Sigmoid colon (tissue), 7 donors: Measurements from ENCODE around the gene C9orf153. TPM values are rescaled to one million over a fixed set of nuclear protein-coding genes. Genes with fewer than 3 reads are reported as not detected.

Experiments
- DNase-seq: peaks from one replicate; pipeline ENCODE4 v3.0.0-alpha.2; 2019
- H3K27ac ChIP-seq, 4 donors: fragments of 200-600 bp; sonication (generic); one replicate each; pipeline ENCODE4 v1.5.1; 2016 to 2019; ENCODE audit warnings: mild to moderate bottlenecking in 1 of 4
- H3K27me3 ChIP-seq, 3 donors: fragments of 200-600 bp; sonication (generic); one replicate each; pipeline ENCODE4 v1.5.1; 2019; ENCODE audit warnings: mild to moderate bottlenecking in 1 of 3
- H3K36me3 ChIP-seq, 4 donors: fragments of 200-600 bp; sonication (generic); one replicate each; pipeline ENCODE4 v1.5.1; 2016 to 2019
- H3K4me1 ChIP-seq, 4 donors: fragments of 200-600 bp; sonication (generic); one replicate each; pipeline ENCODE4 v1.5.1; 2017 to 2019
- H3K4me3 ChIP-seq, 4 donors: fragments of 200-600 bp; sonication (generic); one replicate each; pipeline ENCODE4 v1.5.1; 2017 to 2019; ENCODE audit warnings: mild to moderate bottlenecking in 2 of 4, moderate library complexity in 1 of 4
- H3K9me3 ChIP-seq, 4 donors: fragments of 200-600 bp in 3 of 4; sonication (generic) in 3 of 4; one replicate each; pipeline versions ENCODE4 v1.5.1 to v1.6.1; 2013 to 2019
- CTCF ChIP-seq, 4 experiments: fragments of 450-650 bp in 3 of 4; fragments of 200-600 bp in 1 of 4; IDR thresholded peaks; one replicate each; pipeline ENCODE4 v1.5.1; 2016 to 2019; ENCODE audit warnings: antibody characterized with exemption in 4 of 4, mild to moderate bottlenecking in 3 of 4, moderate library complexity in 2 of 4
- EP300 ChIP-seq, 4 donors: sonication (generic); formaldehyde crosslinking; IDR thresholded peaks; one replicate each; pipeline ENCODE4 v1.6.1; 2017; ENCODE audit warnings: antibody characterized with exemption in 4 of 4
- POLR2A ChIP-seq, 2 donors: fragments of 450-650 bp; IDR thresholded peaks; one replicate each; pipeline ENCODE4 v1.6.1; 2016; ENCODE audit warnings: antibody characterized with exemption in 2 of 2, mild to moderate bottlenecking in 2 of 2, moderate library complexity in 2 of 2
- POLR2AphosphoS5 ChIP-seq, 4 donors: sonication (generic); formaldehyde crosslinking; IDR thresholded peaks; one replicate each; pipeline ENCODE4 v1.6.1; 2017; ENCODE audit warnings: antibody characterized with exemption in 4 of 4
- WGBS, 2 donors: extraction: QIAGEN DNeasy Blood & Tissue Kit; methylation state at CpG; one replicate each; pipeline ENCODE4 v1.1.7; 2013; 5-methylcytosine and 5-hydroxymethylcytosine counted together
- intact Hi-C: fragments of 100-400 bp; cut with DNase I; formaldehyde crosslinking; loops from one replicate; pipeline ENCODE4 v1.15.1; 2023
- polyA plus RNA-seq, 3 donors: library from polyadenylated mRNA; stranded (reverse); fragments of 200-250 nt; gene quantifications; one replicate each; pipeline ENCODE4 v1.2.3, GENCODE V29; 2013
- total RNA-seq, 4 donors: library from RNA; depleted of rRNA; stranded (reverse); fragments of >200 nt; gene quantifications; one replicate each; pipeline ENCODE4 v1.1.0, GENCODE V29; 2016
- donor health status: healthy with polysubstance abuse.
- donor health status: Bipolar disorder and iron deficiency.
- donor health status: healthy.

Gene C9orf153
- total and polyA plus RNA-seq, 7 donors: 0.09 to 0.99 (median 0.27) TPM; not detected in 4

DNA sequence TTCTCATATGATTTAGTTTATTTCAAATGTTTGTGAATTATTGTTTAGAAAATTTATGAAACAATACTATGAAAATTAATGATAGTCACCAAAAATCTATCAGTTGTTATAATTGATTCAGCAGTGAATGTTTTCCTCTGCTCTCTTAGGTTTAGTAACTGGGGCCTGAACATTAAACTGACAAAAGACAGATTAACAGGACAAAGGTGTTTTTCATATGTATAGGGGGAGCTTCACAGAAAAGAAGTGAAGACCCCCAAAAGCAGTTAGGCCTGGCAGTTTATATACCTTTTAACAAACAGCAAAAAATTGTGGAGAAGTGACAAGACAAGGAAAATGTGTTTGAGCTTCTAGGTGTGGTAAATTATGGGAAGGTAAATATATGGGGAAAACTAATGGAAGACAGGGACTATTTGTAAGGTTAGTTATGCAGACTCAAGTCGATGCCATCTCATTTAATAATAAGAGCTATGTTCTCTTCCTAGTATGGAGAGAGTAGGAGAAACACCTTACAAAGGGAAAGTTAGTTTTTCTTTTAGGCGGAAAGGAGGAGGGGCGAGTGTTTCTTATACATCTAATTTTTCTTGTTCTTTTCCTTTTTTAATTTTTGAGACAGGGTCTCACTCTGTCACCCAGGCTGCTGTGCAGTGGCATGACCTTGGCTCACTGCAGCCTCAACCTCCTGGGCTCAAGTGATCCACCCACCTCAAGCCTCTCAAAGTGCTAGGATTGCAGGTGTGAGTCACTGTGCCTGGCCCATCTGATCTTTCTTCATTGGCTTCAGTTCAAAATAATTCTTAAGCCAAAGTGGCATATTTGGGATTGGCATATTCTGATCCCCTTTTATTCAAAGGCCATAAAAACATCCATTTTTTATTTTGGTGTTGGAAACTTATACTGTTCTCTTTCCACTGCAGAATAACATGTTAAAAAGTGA is 77.8 kb downstream of the C9orf153 start:
- H3K36me3 ChIP-seq: no peaks in the 10 kb centered on the region
- intact Hi-C loops: no loop called here
- TF ChIP-seq CTCF (IDR thresholded peaks at IDR 0.05): no peak
- WGBS, 2 donors: 73 to 79% methylated on average over 3 of the region's 3 CpGs
- H3K4me1 ChIP-seq: peaks cover 0 to 15% (median 5%) of the 10 kb centered on the region in 4 donors
- H3K9me3 ChIP-seq: peaks cover 0 to 2% (median 0%) of the 10 kb centered on the region in 4 donors
- H3K27me3 ChIP-seq: no peaks in the 10 kb centered on the region
- DNase-seq: no peak
- H3K4me3 ChIP-seq: no peak overlapping the region
- no peak overlapping the region for H3K27ac ChIP-seq

GRCh38 chr9:86178503-86178902 is 81.0 kb downstream of the C9orf153 start:
- Histone ChIP-seq H3K27me3 (no peaks in the 10 kb centered on the region), H3K4me3 (no peak overlapping the region), H3K4me1 (peaks cover 0 to 15% (median 5%) of the 10 kb centered on the region in 4 donors), H3K27ac (no peak overlapping the region), H3K9me3 (no peaks in the 10 kb centered on the region), H3K36me3 (no peaks in the 10 kb centered on the region)
- no peak for TF ChIP-seq POLR2AphosphoS5 (IDR thresholded peaks at IDR 0.05)
- TF ChIP-seq EP300 (IDR thresholded peaks at IDR 0.05): no peak
- no peak for TF ChIP-seq POLR2A (IDR thresholded peaks at IDR 0.05)
- TF ChIP-seq CTCF (IDR thresholded peaks at IDR 0.05): no peak
- WGBS, 2 donors: 93 to 94% methylated on average over 5 of the region's 5 CpGs
- intact Hi-C loops: no loop called here
- DNase-seq: no peak

DNA sequence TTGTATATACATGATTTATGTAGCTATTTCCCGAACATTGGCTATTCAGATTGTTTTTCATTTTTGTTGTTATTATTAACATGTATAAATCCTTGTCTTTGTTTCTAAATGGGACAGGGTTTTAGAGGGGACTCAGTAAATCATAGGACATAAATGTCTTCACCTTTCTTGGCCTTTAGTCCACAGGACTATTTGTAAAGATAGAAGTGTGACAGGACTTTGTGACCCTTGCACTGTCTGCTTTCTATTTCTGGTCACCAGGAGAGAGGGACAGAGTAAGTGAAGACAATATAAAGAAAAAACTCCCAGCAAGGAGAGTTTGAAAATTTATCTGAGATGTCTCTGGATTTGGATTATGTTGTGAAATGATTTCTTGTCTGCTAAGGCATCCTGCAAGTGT is 81.5 kb downstream of the C9orf153 start:
- H3K27ac ChIP-seq: no peak overlapping the region
- intact Hi-C loops: no loop called here
- no peak for TF ChIP-seq CTCF (IDR thresholded peaks at IDR 0.05)
- TF ChIP-seq EP300 (IDR thresholded peaks at IDR 0.05): no peak
- no peak for TF ChIP-seq POLR2A (IDR thresholded peaks at IDR 0.05)
- no peak for TF ChIP-seq POLR2AphosphoS5 (IDR thresholded peaks at IDR 0.05)
- peaks cover 0 to 15% (median 5%) of the 10 kb centered on the region in 4 donors for H3K4me1 ChIP-seq
- no peaks in the 10 kb centered on the region for H3K27me3 ChIP-seq
- no peak for DNase-seq
- no peak overlapping the region for H3K4me3 ChIP-seq
- no peaks in the 10 kb centered on the region for H3K36me3 ChIP-seq
- WGBS, 2 donors: 5 to 36% methylated on average over 1 of the region's 1 CpG
- H3K9me3 ChIP-seq: no peaks in the 10 kb centered on the region

GRCh38 chr9:86176468-86176867 is 83.0 kb downstream of the C9orf153 start:
- Histone ChIP-seq H3K4me1 (peaks cover 0 to 15% (median 5%) of the 10 kb centered on the region in 4 donors), H3K4me3 (no peak overlapping the region), H3K9me3 (no peaks in the 10 kb centered on the region), H3K36me3 (no peaks in the 10 kb centered on the region), H3K27me3 (no peaks in the 10 kb centered on the region), H3K27ac (no peak overlapping the region)
- intact Hi-C loops: no loop called here
- TF ChIP-seq POLR2A (IDR thresholded peaks at IDR 0.05) (no peak), CTCF (IDR thresholded peaks at IDR 0.05) (no peak), EP300 (IDR thresholded peaks at IDR 0.05) (no peak), POLR2AphosphoS5 (IDR thresholded peaks at IDR 0.05) (no peak)
- WGBS, 2 donors: 54 to 79% methylated on average over 5 of the region's 5 CpGs
- no peak for DNase-seq
